GM18868 (cell line): ENCODE data around the gene VRTN.
"Not testable (repeated sequence)": the region's sequence is repeated elsewhere in the genome, so short reads cannot be mapped to it uniquely, and the experiment has no call there.

Source experiments
- ATAC-seq: cut with Tn5 transposase; IDR thresholded peaks from one replicate; pipeline ENCODE4 v1.9.1; 2021; ENCODE audit warnings: mild to moderate bottlenecking, moderate library complexity; ENCODE audit not compliant: unreplicated experiment

Gene VRTN, protein sequence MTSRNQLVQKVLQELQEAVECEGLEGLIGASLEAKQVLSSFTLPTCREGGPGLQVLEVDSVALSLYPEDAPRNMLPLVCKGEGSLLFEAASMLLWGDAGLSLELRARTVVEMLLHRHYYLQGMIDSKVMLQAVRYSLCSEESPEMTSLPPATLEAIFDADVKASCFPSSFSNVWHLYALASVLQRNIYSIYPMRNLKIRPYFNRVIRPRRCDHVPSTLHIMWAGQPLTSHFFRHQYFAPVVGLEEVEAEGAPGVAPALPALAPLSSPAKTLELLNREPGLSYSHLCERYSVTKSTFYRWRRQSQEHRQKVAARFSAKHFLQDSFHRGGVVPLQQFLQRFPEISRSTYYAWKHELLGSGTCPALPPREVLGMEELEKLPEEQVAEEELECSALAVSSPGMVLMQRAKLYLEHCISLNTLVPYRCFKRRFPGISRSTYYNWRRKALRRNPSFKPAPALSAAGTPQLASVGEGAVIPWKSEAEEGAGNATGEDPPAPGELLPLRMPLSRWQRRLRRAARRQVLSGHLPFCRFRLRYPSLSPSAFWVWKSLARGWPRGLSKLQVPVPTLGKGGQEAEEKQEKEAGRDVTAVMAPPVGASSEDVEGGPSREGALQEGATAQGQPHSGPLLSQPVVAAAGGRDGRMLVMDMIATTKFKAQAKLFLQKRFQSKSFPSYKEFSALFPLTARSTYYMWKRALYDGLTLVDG

GRCh38 chr14:74348241-74348734 lies at the start of gene VRTN:
VRTN (plus strand) TSS chr14:74348471; CDS start chr14:74356784, 8,313 bp downstream.
- no peak for ATAC-seq

GRCh38 chr14:74299061-74299545 lies 49.2 kb upstream of the VRTN start:
- no peak for ATAC-seq

GRCh38 chr14:74301594-74302151 lies 46.6 kb upstream of the VRTN start:
- no peak for ATAC-seq

DNA sequence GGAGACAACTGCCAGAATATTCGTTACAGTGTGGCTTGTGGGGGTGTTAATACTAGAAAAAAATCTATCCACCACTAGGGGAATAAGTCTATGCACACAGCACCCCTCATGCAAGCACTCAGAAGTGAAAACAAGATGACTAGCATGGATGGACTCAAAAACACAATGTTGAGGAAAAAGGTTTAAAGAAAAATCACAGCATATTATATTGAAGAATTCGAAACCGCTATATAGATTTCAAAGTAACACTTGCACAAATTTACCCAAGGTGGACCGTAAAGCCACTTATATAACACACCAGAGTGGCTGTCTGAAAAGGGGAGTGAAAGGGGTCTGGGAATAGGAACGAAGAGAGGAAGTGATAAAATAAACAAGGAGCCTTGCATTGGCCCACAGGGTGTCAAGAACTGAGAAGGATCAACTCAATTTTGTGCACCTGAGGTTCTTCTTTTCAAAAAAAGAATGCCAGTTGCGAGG lies 46.1 kb upstream of the VRTN start:
- ATAC-seq, result peak; percentile 33

DNA sequence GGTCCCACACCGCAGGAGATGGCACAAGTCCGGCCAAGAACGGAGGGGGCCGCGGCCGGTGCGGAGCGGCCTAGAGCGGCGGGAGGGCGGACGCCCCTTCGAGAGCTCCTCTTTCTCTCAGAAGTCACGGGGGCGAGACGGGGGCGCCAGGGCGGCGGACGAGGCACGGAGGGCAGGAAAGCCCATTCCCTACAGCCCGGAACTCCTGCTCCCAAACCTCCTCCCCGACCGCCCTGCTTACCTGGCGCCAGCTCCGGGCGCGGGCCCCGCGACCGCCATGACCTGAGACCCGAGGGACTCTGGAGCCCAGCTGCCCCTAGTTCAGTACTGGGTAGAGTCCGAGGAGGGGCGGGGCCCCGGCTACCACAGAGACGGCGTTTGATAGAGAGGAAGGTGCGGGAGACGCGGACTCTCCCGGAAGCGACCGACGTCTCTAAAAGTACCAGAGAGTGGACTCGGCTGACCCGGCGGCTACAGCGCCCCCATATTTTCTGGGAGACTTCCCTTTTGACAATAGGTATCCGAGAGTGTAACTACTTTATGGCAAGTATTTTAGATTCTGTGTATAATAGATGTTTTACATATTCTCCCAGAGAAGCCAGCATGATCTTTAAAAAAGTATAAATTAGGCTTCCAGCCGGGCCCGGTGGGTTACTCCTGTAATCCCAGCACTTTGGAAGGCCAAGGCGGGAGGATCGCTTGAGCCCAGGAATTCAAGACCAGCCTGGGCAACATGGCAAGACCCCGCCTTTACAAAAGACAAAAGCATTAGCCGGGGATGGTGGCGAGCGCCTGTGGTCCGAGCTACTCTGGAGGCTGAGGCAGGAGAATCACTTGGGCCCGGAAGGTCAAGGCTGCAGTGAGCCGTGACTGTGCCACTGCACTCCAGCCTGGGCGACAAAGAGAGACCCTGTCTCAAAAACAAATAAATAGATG lies 45.4 kb upstream of the VRTN start, which contains the start of gene ABCD4:
Gene ABCD4 (minus strand): TSS at position 301 of the 936 bp plus-strand sequence. CDS start 22 bp downstream, at position 279.
- peak; percentile 99 for ATAC-seq

GRCh38 chr14:74308695-74309094 lies 39.6 kb upstream of the VRTN start:
- ATAC-seq, result no peak

- no peak for ATAC-seq
Observed at GRCh38 chr14:74309125-74310022, 38.9 kb upstream of the VRTN start.

DNA sequence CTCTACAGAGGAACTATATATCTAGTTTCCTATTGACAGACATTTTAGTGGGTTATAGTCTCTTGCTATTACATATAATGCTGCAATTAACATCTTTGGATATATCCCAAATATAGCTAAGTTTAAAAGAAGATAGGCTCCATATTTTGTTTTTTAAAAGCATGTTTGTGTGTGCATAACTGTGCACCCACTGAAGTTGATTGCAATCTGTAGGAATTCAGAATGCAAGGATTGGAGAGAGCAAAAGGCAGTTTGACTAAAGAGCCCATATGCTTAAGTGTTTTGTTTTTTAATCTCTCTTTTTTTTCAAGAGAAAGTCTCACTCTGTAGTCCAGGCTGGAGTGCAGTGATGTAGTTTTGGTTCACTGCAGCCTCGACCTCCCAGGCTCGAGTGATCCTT lies 36.1 kb upstream of the VRTN start:
- ATAC-seq, result no peak

DNA sequence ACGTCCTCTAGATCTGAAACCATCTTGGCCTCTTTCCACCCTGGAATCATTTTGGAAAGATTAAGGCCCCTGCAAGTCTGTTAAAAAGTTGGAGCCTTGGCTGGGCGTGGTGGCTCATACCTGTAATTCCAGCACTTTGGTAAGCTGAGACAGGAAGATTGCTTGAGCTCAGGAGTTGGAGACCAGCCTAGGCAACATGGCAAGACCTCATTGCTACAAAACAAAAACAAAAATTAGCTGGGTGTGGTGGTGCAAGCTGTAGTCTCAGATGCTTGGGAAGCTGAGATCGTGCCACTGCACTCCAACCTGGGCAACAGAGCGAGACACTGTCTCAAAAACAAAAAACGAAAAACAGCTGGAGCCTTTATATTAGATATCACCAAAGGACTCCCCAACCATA lies 34.7 kb upstream of the VRTN start:
- no peak for ATAC-seq

GRCh38 chr14:74314576-74314975 lies 33.7 kb upstream of the VRTN start:
- no peak for ATAC-seq

GRCh38 chr14:74324931-74325361 lies 23.3 kb upstream of the VRTN start:
- ATAC-seq, result no peak

DNA sequence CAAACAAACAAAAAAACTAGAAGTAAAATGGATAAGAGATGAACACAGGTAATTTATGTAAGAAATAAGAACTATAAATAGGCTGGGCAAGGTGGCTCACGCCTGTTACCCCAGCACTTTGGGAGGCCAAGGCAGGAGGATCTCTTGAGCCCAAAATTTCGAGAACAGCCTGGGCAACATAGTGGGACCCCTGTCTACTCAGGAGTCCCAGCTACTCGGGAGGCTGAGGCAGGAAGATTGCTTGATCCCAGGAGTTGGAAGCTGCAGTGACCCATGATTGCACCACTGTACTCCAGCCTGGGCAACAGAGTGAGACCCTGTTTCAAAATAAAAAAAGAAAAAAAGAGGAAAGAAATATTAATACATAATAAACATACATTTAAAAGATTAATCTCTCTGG lies 22.8 kb upstream of the VRTN start:
- no peak for ATAC-seq

DNA sequence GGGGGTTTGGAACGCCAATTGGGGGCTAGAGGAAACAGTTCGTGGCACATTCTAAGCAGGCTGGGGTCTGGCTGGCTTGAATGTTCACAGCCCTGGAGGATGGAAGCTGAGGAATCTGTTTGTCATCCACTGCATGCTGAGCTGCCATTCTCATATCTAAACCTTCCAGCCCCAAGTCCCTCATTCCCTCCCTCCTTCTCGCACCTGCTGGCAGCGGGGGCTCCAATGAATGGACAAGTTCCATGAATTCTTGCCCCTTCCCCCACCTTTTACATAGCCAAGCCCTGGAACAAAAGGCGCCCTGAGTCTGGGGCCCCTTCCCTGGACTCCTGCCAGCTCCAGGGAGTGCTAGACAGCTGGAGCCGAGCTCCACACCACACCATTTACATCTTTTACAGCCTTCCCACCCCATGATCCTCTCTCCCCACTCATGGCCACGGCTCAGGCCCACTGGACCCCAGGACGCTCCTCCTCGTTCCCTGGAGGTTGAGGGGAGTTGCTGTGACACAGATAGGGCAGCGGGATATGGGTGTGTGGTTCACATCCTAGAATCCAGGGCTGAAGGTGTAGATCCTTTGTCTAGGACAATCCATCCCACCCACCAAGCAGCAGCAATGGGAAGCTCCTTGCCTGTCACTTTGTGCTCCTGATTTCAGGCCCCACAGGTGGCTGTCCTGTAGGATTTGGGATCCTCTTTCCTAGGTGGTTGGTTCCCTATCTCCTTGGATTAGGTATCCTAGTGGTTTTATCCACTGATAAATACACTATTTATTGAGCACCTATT lies 21.7 kb upstream of the VRTN start:
- ATAC-seq, result no peak

DNA sequence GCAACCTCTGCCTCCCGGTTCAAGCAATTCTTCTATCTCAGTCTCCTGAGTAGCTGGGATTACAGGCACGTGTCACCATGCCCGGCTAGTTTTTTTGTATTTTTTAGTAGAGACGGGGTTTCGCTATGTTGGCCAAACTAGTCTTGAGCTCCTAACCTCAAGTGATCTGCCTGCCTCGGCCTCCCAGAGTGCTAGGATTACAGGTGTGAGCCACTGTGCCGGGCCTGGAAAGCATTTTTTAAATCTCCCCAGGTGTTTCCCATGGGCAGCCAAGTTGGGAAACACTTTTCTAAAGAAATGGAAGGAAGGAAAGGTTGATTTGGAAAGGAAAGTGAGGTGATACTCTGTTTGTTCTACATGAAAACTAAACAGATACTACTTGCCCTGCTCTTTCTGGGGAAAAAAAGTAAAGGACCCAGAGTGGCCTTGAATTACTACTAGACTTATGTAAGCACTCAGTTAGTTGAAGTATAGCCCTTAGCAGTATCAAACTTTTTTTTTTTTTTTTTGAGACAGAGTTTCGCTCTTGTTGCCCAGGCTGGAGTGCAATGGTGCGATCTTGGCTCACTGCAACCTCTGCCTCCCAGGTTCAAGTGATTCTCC lies 18.2 kb upstream of the VRTN start:
- not testable (repeated sequence) for ATAC-seq

- no peak for ATAC-seq
Observed at GRCh38 chr14:74333909-74334308, 14.4 kb upstream of the VRTN start.

- no peak for ATAC-seq
Observed at GRCh38 chr14:74346341-74346740, 1.9 kb upstream of the VRTN start.

- ATAC-seq, result no peak
Observed at GRCh38 chr14:74347097-74347794, 1.0 kb upstream of the VRTN start.

DNA sequence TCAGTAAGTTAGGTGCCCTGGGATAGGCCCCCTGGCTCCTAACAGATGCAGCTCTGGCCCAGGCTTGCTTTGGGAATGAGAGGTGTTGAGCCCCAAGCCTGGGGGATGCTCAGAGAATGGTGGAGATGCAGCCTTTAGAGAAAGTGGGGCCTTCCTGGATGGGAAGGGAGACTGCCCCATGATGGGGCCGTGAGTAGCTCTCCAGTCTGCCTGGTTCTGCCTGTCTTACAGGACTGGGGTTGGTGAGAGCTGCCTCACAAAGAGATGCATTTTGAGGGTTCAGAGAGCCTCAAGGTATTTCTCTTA lies 523 bp upstream of the VRTN start:
- ATAC-seq, result no peak
